Motor neuron (in vitro differentiated cells): Measurements from ENCODE around the gene GSC. TPM values are rescaled to one million over a fixed set of nuclear protein-coding genes. Genes with fewer than 3 reads are reported as not detected.

ENCODE experiments used
- ATAC-seq, 8 experiments: fragments of 200-7000 bp; cut with Tn5 transposase; replicated peaks in 6 of 8; 2 replicates each; pipeline ENCODE4 v1.8.0; 2021; ENCODE audit warnings: mild to moderate bottlenecking in 8 of 8, moderate library complexity in 8 of 8
- H3K27ac ChIP-seq, 2 donors: fragments of 250-450 bp; sonication (Bioruptor Pico); 2 replicates each; pipeline ENCODE4 v1.9.0; 2021; ENCODE audit warnings: antibody characterized with exemption in 2 of 2, mild to moderate bottlenecking in 2 of 2, moderate library complexity in 1 of 2
- H3K4me1 ChIP-seq, 2 donors: fragments of 250-450 bp; sonication (Bioruptor Pico); replicated peaks in 1 of 2; 2 replicates each; pipeline ENCODE4 v1.6.1; 2021; ENCODE audit warnings: antibody characterized with exemption in 2 of 2, mild to moderate bottlenecking in 2 of 2, moderate library complexity in 1 of 2
- H3K4me3 ChIP-seq, 5 donors: fragments of 250-450 bp; sonication (Bioruptor Pico); 2 replicates each; pipeline ENCODE4 v1.9.0; 2021; ENCODE audit warnings: antibody characterized with exemption in 5 of 5, mild to moderate bottlenecking in 5 of 5, moderate library complexity in 4 of 5
- WGBS, 10 experiments: fragments of 450-650 bp; shearing (Covaris generic); methylation state at CpG; one replicate each; pipeline ENCODE4 v1.0.0; 2022; 5-methylcytosine and 5-hydroxymethylcytosine counted together
- in situ Hi-C, 9 experiments: fragments of 400-800 bp; cut with MboI; loops; one replicate each; pipeline ENCODE4 v1.15.0; 2021; ENCODE audit warnings: low sequenced_read_pairs in 9 of 9, low pct_unique_long_range_greater_than_20kb in 2 of 9; ENCODE audit not compliant: unreplicated experiment in 9 of 9
- total RNA-seq, 8 experiments: library from RNA; unstranded; fragments of 300-600 nt; gene quantifications; 2 replicates each; pipeline versions ENCODE4 v1.2.3 to v1.2.4, GENCODE V29; 2022

GSC gene
- total RNA-seq, 8 experiments from 2014 or later: 0.24 to 0.56 (median 0.26) TPM; not detected in 2

DNA sequence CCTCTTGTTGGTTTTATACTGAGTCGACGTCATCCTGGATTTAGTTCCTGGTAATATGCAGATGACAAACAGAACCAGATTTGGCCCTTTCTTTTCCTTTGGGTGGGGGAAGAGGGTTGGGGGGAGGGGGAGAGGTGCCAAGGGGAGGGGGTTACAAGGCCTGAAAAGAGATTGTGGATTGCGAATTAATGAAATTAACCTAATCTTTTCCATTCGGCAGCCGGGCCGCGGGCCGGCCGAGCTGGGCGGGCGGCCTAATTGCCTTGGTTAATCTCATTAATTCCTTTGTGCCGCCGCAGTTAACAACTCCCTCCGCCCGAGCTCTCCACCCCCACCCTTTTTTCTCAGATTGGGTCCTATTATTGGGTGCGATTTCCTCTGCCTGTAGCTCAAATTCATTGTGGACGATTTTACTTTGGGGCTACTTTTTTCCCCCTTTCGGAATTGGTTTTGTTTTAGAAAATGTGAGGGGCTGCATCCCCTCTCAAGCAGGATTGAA, 387 bp upstream of the GSC start:
- ATAC-seq: no peak
- WGBS, 10 experiments: 8 to 32% (median 17%) methylated on average over 1 to 11 of the region's 18 CpGs; no CpG with 5 or more reads in 4 of the 10 experiments
- H3K4me1 ChIP-seq: peaks cover 8 to 20% of the 10 kb centered on the region in 2 donors
- in situ Hi-C loops: no loop called here
- no peak overlapping the region for H3K27ac ChIP-seq
- peak overlapping the region; percentile 25 to 38 (median 37) for H3K4me3 ChIP-seq

DNA sequence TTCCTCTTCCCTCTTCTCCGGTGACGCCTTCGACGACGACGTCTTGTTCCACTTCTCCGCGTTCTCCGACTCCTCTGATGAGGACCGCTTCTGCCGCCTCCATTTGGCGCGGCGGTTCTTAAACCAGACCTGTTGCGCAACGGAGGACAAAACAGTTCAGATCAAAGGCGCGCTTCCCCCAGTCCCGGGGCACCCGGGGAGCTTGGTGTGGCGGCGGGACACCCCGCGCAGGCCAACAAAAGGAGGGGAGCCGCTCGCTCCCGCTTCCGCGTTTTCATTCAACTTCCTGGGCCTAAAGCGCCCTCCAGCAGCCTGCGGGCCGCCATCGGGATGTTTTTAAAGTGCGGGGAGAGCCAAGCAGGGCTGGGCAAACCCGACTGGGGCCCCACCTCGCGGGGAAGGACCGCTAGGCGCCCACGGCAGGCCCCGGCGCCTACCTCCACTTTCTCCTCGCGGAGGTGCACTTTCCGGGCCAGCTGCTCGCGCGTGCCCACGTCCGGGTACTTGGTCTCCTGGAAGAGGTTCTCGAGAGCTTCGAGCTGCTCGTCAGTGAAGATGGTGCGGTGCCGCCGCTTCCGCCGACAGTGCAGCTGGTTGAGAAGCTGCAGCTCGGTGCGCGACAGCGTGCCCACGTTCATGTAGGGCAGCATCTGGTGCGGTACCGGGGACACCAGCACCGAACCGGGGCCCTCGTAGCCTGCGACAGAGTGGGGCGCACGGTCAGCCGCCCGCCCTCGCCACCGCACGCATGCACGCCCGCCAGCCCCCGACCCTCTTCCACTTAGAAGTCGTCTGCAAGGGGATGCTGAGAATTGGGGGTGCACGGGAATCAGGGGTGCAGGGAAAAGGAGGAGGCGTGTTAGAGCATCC, 1.2 kb downstream of the GSC start:
- in situ Hi-C loops: no loop called here
- no peak overlapping the region for H3K27ac ChIP-seq
- peak overlapping the region in 2 of 5 donors; percentile 8 to 11 for H3K4me3 ChIP-seq
- peak in 1 of 8 experiments; percentile 6 for ATAC-seq
- 0 to 29% (median 8%) methylated on average over 2 to 23 of the region's 82 CpGs; no CpG with 5 or more reads in 2 of the 10 experiments for WGBS, 10 experiments
- peaks cover 5 to 17% of the 10 kb centered on the region in 2 donors for H3K4me1 ChIP-seq

DNA sequence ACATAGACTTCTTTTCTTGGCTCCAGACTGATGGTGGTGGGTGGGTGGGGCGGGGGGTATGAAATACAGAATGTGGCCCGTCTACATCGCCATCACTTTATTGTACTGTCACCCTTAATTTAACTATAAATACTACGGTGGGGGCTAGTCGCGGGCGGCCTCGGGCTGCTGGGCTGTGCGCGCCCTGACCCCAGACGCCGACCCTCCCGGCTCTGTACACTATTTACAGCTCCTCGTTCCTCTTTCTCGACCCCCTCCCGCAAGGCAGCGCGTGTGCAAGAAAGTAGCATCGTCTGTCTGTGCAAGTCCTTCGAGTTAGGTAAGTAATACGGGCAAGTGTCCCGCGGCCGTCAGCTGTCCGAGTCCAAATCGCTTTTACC, 1.8 kb downstream of the GSC start:
- in situ Hi-C loops: no loop called here
- Histone ChIP-seq H3K4me3 (no peak overlapping the region), H3K27ac (no peak overlapping the region), H3K4me1 (peaks cover 0 to 11% of the 10 kb centered on the region in 2 donors)
- ATAC-seq: no peak
- WGBS, 10 experiments: 0 to 65% (median 13%) methylated on average over 2 to 18 of the region's 26 CpGs; no CpG with 5 or more reads in 4 of the 10 experiments

DNA sequence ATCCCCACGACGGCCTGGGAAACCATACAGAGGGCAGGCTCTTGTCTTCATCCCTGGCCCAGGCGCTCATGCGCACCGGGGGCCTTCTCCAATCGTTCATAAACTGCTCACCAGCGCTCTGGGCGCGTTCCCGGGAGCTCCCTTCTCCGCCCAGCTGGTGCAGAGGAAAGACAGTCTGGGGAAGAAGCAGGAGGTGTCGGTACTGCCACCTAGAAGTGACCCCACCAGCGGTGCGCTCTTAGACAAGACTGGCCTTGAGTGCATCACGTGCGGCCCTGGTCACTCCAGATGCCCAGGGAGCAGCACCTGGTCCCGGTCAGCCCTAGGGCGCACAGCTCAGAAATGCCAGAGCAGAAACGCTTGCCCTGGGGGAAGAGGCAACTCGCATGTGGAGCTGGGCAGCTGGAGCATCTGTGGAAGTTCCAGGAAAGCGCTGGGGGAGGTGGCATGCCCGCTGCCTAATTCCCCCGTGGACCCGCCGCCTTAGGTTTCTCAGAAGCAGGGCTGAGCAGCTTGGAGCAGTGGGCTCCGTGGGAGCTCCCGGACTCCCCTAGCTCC, 2.5 kb downstream of the GSC start:
- 0 to 80% (median 12%) methylated on average over 1 to 10 of the region's 27 CpGs; no CpG with 5 or more reads in 2 of the 10 experiments for WGBS, 10 experiments
- in situ Hi-C loops: no loop called here
- no peak overlapping the region for H3K4me3 ChIP-seq
- H3K27ac ChIP-seq: no peak overlapping the region
- peak in 1 of 8 experiments; percentile 17 for ATAC-seq
- peaks cover 0 to 7% of the 10 kb centered on the region in 2 donors for H3K4me1 ChIP-seq

DNA sequence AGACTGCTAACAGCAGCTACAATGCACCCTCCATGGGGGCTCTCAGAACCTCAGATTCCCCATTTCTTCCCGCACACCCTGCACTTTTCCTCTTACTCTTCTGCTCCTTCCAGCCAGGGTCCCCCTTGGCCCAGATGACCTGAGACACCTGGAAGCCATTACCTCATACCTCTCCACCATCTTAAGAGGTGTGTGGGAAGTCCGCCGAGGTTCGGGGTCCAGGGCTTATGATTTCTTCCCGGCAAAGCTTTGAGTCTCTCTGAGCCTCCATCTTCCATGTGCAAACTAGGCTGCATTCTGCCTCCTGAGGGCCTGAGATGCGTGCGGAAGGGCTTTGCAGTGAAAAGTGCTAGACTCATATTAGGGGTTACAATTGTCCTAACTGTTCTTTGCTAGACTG, 5.3 kb downstream of the GSC start:
- H3K27ac ChIP-seq: no peak overlapping the region
- no peak for ATAC-seq
- WGBS, 10 experiments: 0 to 86% (median 37%) methylated on average over 1 to 3 of the region's 7 CpGs; no CpG with 5 or more reads in 4 of the 10 experiments
- peaks cover 0 to 7% of the 10 kb centered on the region in 2 donors for H3K4me1 ChIP-seq
- in situ Hi-C loops: no loop called here
- no peak overlapping the region for H3K4me3 ChIP-seq

DNA sequence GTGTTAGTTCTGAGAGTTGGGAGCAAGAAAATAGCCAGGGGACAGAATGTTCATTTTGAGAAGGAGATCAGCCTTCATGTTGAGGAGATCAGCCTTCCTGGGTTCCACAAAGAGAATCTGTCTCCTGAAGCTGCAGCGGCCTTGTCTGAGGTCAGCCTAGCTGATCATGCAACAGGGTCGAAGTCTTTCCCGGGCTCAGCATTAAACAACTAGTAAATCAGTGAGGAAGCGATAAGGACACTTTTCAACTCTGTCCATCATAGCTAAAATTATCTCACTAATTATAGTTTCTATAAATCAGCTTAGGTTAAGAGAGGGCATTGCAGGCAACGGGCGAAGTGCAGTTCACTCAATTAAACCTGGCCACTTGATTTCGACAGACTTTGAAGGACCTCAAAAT, 7.5 kb downstream of the GSC start:
- Histone ChIP-seq H3K27ac (no peak overlapping the region), H3K4me1 (no peaks in the 10 kb centered on the region), H3K4me3 (no peak overlapping the region)
- in situ Hi-C loops: no loop called here
- ATAC-seq: no peak
- 30 to 92% (median 74%) methylated on average over 2 to 7 of the region's 7 CpGs; no CpG with 5 or more reads in 2 of the 10 experiments for WGBS, 10 experiments

DNA sequence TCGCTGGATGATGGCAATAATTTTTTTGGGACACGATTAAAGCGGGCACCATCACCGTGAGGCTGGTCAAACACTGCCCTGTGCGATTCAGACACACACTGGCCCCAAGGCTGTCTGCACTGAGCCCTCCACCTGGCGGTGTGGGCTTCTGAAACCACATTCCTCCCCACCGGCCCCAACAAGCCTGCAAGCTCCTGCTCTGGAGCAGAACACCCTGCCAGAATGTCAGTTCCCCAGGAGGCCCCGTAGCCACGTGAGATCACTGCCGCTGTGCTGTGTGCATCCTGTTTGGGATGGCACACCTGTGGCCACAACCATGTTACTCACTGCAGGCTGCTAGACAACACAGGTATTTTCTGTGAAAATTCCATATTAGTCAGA, 7.9 kb downstream of the GSC start:
- H3K27ac ChIP-seq: no peak overlapping the region
- H3K4me1 ChIP-seq: no peaks in the 10 kb centered on the region
- WGBS, 10 experiments: 43 to 100% (median 85%) methylated on average over 2 to 8 of the region's 10 CpGs; no CpG with 5 or more reads in 2 of the 10 experiments
- no peak overlapping the region for H3K4me3 ChIP-seq
- no peak for ATAC-seq
- in situ Hi-C loops: no loop called here

DNA sequence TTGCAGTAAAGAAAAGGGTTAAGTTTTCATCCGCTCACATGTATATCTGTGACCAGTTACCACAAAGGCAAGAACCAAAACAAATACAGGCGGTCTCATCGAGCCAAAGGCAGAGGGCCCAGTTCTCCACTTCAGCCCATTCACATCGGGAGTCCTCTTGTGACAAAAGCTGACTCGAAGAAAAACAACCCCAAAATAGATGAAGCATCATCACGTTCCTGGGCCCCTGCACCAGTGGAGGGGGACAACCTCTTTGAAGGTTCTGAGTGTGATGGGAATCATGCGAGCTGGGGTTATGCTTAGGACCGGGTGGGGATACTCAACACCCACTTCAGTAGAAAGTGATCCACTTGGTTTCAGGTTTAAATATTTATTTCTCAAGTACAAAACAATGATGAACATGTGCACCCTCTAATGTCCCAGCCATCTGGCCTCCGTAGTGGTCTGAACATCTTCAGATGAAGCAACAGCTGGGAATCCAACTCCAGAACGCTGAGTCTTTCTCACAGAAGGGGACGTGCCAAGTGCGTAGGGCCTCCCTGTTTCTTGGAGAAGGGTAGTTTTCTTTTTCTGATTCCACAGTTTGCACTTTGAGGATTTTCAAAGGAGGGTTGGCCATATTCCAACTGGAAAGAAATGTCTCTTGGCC, 8.4 kb downstream of the GSC start:
- in situ Hi-C loops: no loop called here
- no peak overlapping the region for H3K27ac ChIP-seq
- no peak for ATAC-seq
- H3K4me3 ChIP-seq: no peak overlapping the region
- 0 to 100% (median 72%) methylated on average over 1 to 10 of the region's 12 CpGs for WGBS, 10 experiments
- H3K4me1 ChIP-seq: no peaks in the 10 kb centered on the region

DNA sequence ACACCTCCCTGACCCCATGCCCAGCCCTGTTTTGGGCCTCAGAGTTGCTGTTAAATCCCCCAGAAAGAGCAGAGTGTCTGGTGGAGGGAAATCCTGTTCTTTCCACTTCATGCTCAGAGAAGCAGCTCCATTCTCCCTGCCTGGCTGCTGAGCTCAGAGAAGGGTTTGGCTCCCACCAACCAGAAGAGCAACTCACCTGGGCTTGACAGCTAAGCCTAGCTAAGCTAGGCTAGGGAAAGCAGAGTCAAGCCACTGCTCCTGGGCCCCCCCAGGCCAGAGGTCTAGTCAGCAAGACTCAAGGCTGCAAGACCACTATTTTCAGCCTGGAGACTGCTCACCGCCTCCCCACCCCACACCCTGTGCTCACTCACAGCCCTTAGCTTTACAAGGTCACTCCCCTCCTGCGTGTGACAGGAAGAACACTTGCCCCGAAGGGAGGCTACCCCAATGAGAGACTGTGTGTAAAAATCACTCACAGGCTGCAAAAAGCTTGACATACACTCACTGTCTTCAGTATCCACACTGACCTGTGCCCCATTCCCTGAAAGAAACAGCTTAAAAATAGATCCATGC, 13.5 kb downstream of the GSC start:
- no peak overlapping the region for H3K4me3 ChIP-seq
- no peak overlapping the region for H3K27ac ChIP-seq
- peak in 2 of 8 experiments; percentile 48 to 54 for ATAC-seq
- no peaks in the 10 kb centered on the region for H3K4me1 ChIP-seq
- 17 to 100% (median 53%) methylated on average over 1 to 2 of the region's 3 CpGs; no CpG with 5 or more reads in 7 of the 10 experiments for WGBS, 10 experiments
- in situ Hi-C loops: no loop called here

DNA sequence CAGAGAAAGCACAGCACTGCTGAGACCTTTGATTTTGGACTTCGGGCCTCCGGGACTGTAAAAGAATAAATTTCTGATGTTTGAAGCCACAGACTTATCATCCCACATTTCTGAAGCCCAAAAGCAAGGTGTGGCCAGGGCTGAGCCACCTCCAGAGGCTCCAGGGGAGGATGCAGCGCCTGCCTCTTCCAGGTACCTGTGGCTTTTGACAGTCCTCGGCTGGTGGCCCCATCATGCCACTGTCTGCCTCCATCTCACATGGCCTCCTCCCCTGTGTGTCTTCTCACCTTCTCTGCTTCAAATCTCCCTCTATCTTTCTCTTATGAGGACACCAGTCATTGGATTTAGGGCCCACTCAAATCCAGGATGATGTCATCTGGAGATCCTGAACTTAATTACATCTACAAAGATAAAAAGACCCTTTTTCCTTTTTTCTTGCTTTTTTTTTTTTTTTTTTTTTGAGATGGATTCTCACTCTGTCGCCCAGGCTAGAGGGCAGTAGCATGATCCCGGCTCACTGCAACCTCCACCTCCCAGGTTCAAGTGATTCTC, 15.4 kb downstream of the GSC start:
- WGBS, 10 experiments: 20 to 100% (median 65%) methylated on average over 1 to 6 of the region's 6 CpGs; no CpG with 5 or more reads in 2 of the 10 experiments
- ATAC-seq: no peak
- H3K27ac ChIP-seq: no peak overlapping the region
- H3K4me1 ChIP-seq: no peaks in the 10 kb centered on the region
- no peak overlapping the region for H3K4me3 ChIP-seq
- in situ Hi-C loops: no loop called here

DNA sequence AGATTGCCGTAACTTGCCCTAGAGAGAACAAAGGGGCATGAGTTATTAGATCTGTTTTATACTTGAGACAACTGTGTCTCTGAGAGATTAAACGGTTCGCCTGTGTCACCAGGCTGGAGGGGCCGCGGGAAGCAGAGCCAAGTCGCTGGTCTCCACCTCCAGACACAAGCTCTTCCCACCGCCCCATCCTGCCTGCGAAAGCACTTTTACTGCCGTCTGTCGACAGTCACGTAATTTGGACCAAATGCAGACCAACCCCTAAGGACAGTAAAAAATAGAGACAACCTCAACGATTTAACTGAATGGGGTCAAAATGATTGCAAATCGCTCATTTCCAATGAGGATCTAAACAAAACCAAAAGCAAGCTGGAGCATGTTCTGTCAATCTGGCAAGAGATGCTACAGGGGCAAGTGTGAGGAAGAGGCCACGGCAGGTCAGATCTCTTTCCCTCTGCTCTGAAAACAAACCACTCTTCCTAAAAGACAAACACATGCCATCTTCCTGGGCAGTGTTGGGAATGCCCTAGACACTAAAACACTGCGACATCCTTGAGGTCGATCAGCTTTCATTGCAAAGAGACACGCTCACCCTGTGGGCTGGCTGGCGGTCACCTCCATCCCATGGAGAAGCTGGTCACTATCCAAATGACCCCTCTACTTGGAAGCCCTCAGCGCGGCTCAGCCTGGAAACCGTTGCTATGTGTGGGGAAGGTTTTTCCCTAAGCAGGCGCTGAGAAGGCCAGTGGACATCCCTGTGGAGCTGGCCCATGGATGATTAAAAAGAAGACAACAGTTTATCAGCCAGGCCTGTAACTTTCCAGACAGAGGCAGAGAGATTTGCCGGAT, 17.1 kb downstream of the GSC start:
- no peak for ATAC-seq
- no peak overlapping the region for H3K27ac ChIP-seq
- WGBS, 10 experiments: 20 to 85% (median 76%) methylated on average over 1 to 12 of the region's 23 CpGs
- in situ Hi-C loops: no loop called here
- no peak overlapping the region for H3K4me3 ChIP-seq
- H3K4me1 ChIP-seq: no peaks in the 10 kb centered on the region

DNA sequence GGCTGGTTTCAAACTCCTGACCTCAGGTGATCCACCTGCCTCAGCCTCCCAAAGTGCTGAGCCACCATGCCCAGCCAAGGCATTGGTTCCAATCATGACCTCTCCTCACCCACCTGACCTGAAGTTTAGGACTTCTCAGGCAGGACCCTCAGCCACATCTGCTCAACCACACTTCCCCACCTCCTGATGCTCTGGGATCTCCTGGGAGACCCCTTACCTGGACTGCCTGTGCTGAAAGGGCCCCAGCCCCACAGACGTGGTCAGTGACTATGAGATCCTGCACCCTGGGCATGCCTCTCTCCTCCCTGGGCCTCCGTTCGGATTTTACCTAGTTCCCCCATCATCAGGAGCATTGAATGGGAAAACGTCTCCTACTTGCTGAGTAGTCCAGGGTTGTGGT, 18.0 kb downstream of the GSC start:
- Histone ChIP-seq H3K4me3 (no peak overlapping the region), H3K4me1 (no peaks in the 10 kb centered on the region), H3K27ac (no peak overlapping the region)
- in situ Hi-C loops: no loop called here
- 17 to 88% (median 80%) methylated on average over 1 to 3 of the region's 4 CpGs; no CpG with 5 or more reads in 5 of the 10 experiments for WGBS, 10 experiments
- no peak for ATAC-seq
